ENCODE measurements around the gene PAX8.
"Not testable (repeated sequence)": the region's sequence is repeated elsewhere in the genome, so short reads cannot be mapped to it uniquely, and the experiment has no call there.

PAX8 gene

GRCh38 chr2:113236367-113237159 is 42.2 kb downstream of the PAX8 start:
- DNase-seq (ENCODE audit: low read depth) = no peak

DNA sequence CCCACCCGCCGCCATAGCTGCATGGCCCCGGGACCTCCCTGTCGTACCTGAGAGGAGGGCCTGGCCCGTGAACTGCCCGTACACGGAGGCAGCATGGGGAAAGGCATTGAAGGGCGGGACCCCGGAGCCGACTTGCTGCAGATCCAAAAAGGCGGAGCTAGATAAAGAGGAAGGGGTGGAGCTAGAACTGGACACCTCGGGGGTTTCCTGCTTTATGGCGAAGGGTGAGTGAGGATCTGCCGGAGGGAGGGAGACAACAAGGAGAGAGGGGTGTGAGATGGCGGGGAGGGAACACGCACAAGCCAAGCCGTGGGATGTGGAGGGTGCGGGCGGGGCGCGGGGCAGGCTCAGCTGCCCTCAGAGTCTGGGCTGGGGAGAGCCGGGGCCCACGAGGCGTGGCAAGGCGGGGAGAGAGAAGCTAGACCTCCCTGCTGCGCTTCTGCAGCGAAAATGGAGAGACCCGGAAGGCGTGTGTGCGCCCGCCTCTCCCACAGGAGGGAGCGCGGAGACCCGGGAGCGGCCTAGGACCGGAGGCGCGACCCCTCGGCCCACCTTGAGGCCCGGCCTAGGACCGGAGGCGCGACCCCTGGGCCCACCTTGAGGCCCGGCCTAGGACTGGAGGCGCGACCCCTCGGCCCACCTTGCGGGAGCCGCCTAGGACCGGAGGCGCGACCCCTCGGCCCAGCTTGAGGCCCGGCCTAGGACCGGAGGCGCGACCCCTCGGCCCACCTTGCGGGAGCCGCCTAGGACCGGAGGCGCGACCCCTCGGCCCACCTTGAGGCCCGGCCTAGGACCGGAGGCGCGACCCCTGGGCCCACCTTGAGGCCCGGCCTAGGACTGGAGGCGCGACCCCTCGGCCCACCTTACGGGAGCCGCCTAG is 43.1 kb downstream of the PAX8 start:
- DNase-seq (ENCODE audit: low read depth) = not testable (repeated sequence)

DNA sequence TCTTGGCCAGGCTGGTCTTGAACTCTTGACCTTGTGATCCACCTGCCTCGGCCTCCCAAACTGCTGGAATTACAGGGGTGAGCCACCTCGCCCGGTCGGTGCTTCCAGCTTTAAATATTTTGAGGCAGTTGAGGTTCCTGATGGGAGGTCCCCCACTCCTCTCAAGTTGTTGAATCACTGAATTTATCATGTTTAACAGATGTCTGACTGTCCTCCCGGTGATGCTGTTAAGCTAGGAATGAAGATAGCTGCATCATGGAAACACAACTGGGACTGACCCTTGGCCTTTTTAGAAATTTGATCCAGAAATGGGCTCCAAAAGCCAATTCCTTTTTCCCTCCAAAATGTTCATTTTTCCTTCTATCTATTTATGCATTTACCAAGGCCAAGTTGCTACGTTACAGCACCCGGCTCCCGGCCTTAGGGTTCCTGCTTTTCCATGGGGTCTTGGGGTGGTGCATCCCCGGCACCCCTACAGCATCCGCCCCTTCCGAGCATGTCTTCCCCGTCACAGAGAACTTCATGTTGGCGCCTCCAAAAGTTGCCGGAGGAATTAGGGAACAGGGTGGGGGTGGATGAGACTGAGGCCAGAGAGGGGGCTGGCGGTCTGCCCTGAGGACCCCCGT is 43.9 kb downstream of the PAX8 start:
- DNase-seq (ENCODE audit: low read depth) = no peak

- no peak for DNase-seq (ENCODE audit: low read depth)
These were observed 44.8 kb downstream of the PAX8 start for GRCh38 chr2:113233593-113234550.

- no peak for DNase-seq (ENCODE audit: low read depth)
These were observed 46.0 kb downstream of the PAX8 start for GRCh38 chr2:113232740-113233139.

- DNase-seq (ENCODE audit: low read depth) = no peak
These were observed 46.6 kb downstream of the PAX8 start for GRCh38 chr2:113232123-113232522.

DNA sequence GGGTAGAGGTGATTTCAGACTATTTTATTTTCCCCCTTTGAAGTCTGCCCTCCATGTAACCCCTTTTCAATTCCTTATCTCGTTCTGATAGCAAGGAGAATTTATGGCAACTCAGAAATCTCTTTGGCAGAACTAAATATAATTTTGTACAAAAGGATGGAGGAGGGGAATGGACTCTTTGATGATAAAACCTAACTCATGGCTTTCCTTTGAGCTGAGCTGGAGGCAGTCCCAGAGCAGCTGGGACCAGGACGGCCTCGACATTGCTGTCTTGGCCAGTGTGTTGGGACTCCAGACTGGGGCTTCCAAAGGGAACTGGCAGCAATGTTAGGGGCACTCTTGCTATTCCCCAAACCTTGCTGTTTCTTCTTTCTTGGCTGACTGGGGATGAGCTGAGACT is 47.7 kb downstream of the PAX8 start:
- no peak for DNase-seq (ENCODE audit: low read depth)

GRCh38 chr2:113230531-113230930 is 48.2 kb downstream of the PAX8 start:
- DNase-seq (ENCODE audit: low read depth) = no peak

- no peak for DNase-seq (ENCODE audit: low read depth)
These were observed 48.9 kb downstream of the PAX8 start for GRCh38 chr2:113229795-113230194.

DNA sequence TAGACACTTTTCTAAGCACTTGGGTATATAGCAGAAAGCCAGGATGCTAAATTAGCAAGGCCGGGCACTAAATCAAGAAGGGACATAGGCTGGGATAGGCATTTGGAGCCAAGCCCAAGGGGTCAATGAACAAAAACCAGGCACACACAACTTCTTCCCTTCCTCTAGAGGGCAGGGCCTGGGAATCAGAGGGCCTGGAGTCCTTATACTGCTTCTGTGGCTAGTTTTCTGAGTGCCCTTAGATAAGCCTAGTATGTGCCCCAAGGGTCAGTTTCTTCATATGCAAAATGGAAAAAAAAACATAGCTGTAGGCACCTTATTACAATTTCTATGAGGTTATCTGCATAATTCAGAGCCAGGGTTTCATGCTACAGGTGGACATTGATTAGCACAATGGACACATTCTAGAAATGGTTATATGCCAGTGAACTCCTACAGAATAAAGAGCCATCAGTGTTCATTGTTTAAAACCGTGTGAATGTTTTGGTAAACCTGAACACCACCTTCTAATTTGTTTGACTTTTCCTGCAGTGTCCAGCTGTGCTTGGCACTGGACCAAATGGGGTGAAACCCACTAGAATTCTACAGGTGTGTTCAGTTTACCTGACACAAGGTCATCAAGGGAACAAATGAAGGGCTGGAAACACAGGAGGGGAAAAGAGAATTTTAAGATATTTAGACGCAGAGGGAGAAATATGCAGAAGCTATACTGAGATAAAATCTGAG is 49.6 kb downstream of the PAX8 start:
- no peak for DNase-seq (ENCODE audit: low read depth)

DNA sequence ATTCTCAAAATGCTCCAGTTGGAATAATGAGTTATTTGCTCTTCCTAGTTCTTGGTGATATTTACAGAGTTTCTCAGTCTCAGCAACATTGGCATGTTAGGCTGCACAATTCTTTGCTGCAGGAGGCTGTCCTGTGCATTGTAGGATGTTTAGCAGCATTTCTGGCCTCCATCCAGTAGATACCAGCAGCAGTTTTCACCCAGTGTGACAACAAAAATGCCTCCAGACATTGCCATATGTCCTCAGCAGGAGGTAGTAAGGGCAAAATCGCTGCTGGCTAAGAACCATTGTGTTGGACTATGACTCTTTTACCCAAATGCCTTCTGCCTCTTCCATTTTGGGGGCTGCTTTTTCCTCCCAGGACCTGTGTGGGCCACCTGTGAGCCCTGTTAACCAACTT is 50.4 kb downstream of the PAX8 start:
- no peak for DNase-seq (ENCODE audit: low read depth)

DNA sequence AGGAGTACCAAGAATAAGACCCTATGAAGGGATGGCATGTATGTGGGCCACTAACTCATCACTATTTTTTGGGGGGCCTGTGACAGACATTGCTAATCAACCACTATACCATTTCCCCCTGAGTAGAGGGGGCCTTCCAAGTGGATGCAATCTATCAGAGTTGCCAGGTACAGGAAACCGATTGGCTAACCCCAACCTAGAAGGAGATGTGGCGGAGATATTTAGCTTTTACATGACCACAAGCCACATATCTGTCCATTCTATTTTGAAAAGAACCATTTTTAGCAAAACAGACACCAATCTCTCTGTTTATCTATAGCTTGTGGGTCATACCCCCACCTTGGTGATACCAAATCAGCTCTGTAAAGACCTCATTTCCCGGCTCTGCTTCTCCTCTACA is 51.0 kb downstream of the PAX8 start:
- DNase-seq (ENCODE audit: low read depth) = no peak

GRCh38 chr2:113227290-113227689 is 51.4 kb downstream of the PAX8 start:
- no peak for DNase-seq (ENCODE audit: low read depth)

DNA sequence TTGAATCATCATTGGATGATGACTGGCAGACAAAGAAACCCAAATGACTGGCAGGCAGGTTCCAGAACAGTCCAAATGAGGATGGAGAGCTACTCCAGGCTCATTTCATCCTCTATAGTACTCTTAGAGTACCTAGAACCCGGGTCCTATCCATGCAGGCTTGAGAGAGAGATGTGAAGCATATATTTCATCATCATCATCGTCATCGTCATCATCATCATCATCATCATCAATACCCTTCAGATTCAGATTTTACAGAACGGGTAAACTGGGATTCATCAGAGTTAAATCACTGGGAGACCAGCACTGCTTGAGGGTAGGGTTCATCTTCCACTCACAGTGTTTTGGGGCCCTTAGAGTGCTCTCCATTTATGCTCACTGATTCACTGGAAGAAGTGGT is 52.3 kb downstream of the PAX8 start:
- no peak for DNase-seq (ENCODE audit: low read depth)

GRCh38 chr2:113225263-113226259 is 53.2 kb downstream of the PAX8 start:
- DNase-seq (ENCODE audit: low read depth) = no peak

- DNase-seq (ENCODE audit: low read depth) = no peak
These were observed 54.0 kb downstream of the PAX8 start for GRCh38 chr2:113224647-113225236.

DNA sequence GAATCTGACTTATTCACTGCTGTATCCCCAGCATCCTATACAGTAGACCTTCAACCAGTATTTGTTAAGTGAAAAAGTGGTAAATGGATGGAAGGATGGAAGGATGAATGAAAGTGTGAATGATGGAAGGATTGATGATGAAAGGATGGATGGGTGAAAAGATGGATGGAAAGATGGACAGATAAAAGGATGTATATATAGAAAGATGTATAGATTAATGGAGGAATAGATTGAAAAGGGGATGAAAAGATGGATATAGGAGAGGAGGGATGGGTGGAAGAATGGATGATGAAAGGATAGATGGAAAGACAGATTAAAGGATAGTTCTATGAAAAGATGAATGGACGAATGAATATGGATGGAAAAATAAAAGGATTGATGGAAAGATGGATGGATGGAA is 54.9 kb downstream of the PAX8 start:
- DNase-seq (ENCODE audit: low read depth) = no peak

GRCh38 chr2:113221846-113222245 is 56.9 kb downstream of the PAX8 start:
- no peak for DNase-seq (ENCODE audit: low read depth)

GRCh38 chr2:113220970-113221708 is 57.6 kb downstream of the PAX8 start:
- no peak for DNase-seq (ENCODE audit: low read depth)

Data from GM04504 (cell line).